GM12873 (cell line): ENCODE results near the gene GTPBP1.

Experiments used
- TF ChIP-seq, protein P1 (sequence below): IDR thresholded peaks from 2 replicates; pipeline ENCODE4 v1.5.1; 2012; ENCODE audit warnings: low read depth, mild to moderate bottlenecking, moderate library complexity, low read length, control low read depth; ENCODE audit not compliant: insufficient read depth; ENCODE audit errors: missing control alignments

Gene GTPBP1

DNA sequence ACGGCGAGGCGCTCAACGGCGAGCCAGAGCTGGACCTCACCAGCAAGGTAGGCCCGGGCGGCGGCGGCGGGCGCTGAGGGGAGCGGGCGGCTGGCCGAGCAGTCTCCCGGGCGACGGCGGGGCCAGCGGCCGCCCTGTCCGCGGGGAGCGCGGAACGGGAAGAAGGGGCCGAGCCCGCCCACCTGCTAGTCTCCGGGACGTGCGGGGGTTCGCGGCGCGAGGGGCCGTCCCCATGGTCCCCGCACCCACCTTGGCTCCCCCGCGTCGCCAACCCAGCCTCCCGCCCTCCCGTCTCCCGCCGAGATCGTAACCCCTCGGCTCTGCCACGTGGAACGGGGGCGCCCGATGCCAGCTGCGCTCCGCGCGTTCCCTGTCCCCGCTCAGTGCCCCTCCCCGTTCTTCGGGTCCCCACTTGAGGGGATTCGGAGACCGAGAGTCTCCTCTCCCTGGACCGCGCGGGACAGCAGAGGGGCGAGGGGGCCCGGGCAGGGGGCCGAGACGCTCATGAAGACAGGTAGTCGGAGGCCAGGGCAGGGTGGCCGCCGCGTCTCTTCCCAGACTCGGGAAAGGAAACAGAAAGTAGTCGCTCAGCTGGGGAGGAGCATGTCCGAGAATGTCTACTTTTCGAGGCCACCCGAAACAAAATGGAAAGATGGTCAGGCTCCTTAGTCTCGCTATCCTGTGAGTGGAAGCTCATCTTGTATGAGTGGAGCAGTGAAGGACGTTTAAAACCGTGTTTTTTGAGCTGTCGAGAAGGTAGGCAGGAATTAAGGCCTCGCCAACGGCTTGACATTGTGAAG, 557 bp downstream of the GTPBP1 start:
- TF ChIP-seq, protein P1, sequence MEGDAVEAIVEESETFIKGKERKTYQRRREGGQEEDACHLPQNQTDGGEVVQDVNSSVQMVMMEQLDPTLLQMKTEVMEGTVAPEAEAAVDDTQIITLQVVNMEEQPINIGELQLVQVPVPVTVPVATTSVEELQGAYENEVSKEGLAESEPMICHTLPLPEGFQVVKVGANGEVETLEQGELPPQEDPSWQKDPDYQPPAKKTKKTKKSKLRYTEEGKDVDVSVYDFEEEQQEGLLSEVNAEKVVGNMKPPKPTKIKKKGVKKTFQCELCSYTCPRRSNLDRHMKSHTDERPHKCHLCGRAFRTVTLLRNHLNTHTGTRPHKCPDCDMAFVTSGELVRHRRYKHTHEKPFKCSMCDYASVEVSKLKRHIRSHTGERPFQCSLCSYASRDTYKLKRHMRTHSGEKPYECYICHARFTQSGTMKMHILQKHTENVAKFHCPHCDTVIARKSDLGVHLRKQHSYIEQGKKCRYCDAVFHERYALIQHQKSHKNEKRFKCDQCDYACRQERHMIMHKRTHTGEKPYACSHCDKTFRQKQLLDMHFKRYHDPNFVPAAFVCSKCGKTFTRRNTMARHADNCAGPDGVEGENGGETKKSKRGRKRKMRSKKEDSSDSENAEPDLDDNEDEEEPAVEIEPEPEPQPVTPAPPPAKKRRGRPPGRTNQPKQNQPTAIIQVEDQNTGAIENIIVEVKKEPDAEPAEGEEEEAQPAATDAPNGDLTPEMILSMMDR, result no peak

GRCh38 chr22:38706901-38707195, 1.1 kb downstream of the GTPBP1 start:
- TF ChIP-seq, protein P1, result no peak

DNA sequence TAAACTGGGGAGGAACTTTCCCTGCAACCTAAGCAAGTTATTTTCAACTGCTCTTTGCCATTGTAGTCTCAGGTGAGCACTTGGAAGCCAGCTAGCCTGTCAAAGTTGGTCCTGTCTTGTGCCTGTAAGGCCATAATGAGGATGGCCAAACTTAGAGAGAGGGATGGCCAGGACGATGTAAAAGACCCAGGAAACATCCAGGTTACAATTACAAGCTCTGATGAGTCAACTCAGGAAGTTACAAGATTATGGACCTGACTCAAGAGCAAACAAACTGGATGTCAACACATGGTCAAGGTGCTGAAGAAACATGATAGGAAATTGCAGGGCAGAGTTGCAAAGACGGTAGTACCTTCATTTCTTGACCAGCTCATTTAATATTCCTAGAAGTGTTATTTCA, 1.6 kb downstream of the GTPBP1 start:
- TF ChIP-seq, protein P1, result no peak

DNA sequence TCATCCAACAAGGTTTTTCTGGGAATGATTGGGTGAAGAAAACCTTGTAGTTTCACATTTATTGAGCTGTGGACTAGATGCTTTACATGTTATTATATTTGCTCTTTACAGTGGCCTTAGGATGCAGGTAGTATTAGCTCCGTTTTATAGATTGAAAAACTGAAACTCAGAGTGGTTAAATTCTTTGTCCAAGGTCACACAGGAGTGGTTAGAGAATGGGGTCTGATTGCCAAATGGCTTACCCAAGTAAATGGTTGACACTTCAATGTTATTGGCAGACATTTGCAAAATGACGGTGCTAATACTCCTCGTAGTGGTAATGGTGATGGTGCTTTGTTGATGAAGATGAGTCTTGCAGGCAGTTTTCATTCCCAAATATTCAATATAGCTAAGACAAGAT, 2.2 kb downstream of the GTPBP1 start:
- TF ChIP-seq, protein P1, result no peak

DNA sequence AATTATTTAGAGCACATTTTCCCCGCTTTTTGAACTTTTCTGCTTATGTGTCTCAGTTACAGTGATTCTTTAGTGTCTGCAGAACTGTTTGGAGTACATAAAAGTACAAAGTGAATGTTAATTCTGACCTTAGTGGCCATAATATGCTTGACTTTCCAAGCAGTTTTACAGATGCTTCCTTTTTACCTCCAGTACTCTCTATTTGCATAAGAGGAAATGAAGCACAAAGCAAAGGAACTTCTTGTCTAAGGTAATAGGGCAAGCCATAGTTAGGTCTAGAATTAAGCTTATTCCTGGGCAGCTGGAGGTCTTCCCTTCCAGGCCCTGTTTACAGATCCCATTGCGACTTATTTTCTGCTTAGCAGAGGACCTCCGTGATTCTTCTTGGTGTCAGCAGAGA, 3.6 kb downstream of the GTPBP1 start:
- TF ChIP-seq, protein P1, result no peak

GRCh38 chr22:38710351-38710750, 4.6 kb downstream of the GTPBP1 start:
- TF ChIP-seq, protein P1, result no peak

DNA sequence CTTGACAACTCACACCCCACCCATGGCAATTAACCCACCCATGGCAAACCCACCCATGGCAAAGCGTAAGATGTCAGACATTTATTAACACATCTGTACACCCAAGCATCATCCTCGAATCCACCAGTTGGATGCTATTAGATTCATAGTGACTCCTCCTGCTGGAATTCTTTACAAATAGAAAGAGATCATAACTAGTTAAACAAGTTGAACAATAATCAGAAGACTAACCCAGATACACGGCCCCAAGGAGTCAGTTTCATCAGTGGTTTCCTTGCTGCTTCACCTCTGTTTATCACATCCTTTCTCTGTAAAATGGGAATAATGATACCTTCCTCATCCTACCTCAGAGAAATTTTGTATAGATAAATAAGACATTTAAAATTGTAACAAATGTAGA, 5.1 kb downstream of the GTPBP1 start:
- TF ChIP-seq, protein P1, result no peak
